ENCODE results near the gene IL17RD.

IL17RD gene

GRCh38 chr3:57064001-57064400 lies 101.2 kb downstream of the IL17RD start:
- no peak for DNase-seq

- no peak for DNase-seq
Observed at GRCh38 chr3:57063032-57063431, 102.1 kb downstream of the IL17RD start.

- no peak for DNase-seq
Observed at GRCh38 chr3:57062101-57062631, 103.0 kb downstream of the IL17RD start.

GRCh38 chr3:57061556-57061955 lies 103.6 kb downstream of the IL17RD start:
- DNase-seq: no peak

GRCh38 chr3:57060089-57060821 lies 104.9 kb downstream of the IL17RD start, which contains the start of gene SPATA12:
Gene SPATA12, plus strand, starts transcription at chr3:57060664. Its CDS starts 13,031 bp downstream, at chr3:57073695.
- peak; percentile 30 to 49 for DNase-seq

- DNase-seq: peak; percentile 57 to 59
Observed at GRCh38 chr3:57059411-57059810, 105.7 kb downstream of the IL17RD start.

GRCh38 chr3:57057351-57057750 lies 107.8 kb downstream of the IL17RD start:
- no peak for DNase-seq

GRCh38 chr3:57053122-57053521 lies 112.0 kb downstream of the IL17RD start:
- DNase-seq: no peak

- DNase-seq: no peak
Observed at GRCh38 chr3:57052662-57053061, 112.5 kb downstream of the IL17RD start.

GRCh38 chr3:57048728-57049127 lies 116.4 kb downstream of the IL17RD start:
- DNase-seq: no peak

- DNase-seq: no peak
Observed at GRCh38 chr3:57048052-57048671, 117.0 kb downstream of the IL17RD start.

GRCh38 chr3:57046101-57046765 lies 118.9 kb downstream of the IL17RD start:
- no peak for DNase-seq

- DNase-seq: no peak
Observed at GRCh38 chr3:57043518-57043917, 121.6 kb downstream of the IL17RD start.

- no peak for DNase-seq
Observed at GRCh38 chr3:57041674-57042073, 123.5 kb downstream of the IL17RD start.

Data from AML-193 (cell line).